Activated T-cell treated with anti-CD3 and anti-CD28 coated beads, Interleukin-2, amount 50 U/mL, for 24 hours (primary cell): ENCODE data around the gene BBOX1.

Experiments
- DNase-seq: peaks from one replicate; pipeline ENCODE4 v3.0.0-alpha.2; 2020
- H3K27ac Mint-ChIP-seq: 2 replicates; pipeline ENCODE4 v1.8.0; 2020; ENCODE audit warnings: mild to moderate bottlenecking, mixed read lengths
- H3K27me3 Mint-ChIP-seq: 2 replicates; pipeline ENCODE4 v1.8.0; 2020; ENCODE audit warnings: mixed read lengths
- H3K36me3 Mint-ChIP-seq: 2 replicates; pipeline ENCODE4 v1.8.0; 2020; ENCODE audit warnings: low read depth, mixed read lengths
- H3K4me1 Mint-ChIP-seq: 2 replicates; pipeline ENCODE4 v1.8.0; 2020; ENCODE audit warnings: low read depth, mixed read lengths
- H3K4me3 Mint-ChIP-seq: 2 replicates; pipeline ENCODE4 v1.8.0; 2020; ENCODE audit warnings: mild to moderate bottlenecking, moderate library complexity, mixed read lengths
- H3K9me3 Mint-ChIP-seq: 2 replicates; pipeline ENCODE4 v1.8.0; 2020; ENCODE audit warnings: mixed read lengths

Gene BBOX1

DNA sequence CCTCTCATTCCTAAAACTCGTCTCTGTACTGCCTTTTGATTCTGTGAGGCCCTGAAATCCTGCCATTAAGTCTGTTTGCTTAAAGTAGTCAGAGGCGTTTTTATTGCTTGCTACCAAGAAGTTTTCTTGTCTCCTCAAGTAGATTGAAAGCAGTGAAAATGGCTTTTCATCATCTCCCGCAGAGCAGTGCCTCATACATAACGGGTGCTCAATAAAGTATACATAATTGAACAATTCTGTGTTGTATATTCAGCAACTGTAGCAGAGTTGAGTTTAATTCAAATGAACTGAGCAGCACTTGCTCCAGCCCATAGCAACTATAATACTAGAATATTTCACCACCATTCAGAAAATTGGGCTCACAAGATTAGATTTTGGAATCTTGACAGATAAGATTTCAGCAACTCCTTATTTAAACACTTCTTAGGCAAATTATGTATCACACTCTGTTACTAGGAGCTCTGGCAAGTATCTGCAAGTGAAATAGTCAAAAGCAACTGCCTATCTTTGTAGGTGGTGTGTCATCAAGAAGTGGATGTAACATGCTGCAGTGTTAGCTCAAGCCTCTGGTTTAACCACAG is 26.7 kb upstream of the BBOX1 start:
- Mint-ChIP-seq H3K27ac (no peak overlapping the region), H3K36me3 (no peaks in the 10 kb centered on the region), H3K4me3 (no peak overlapping the region), H3K27me3 (no peaks in the 10 kb centered on the region), H3K9me3 (no peaks in the 10 kb centered on the region), H3K4me1 (no peaks in the 10 kb centered on the region)
- DNase-seq, result no peak

DNA sequence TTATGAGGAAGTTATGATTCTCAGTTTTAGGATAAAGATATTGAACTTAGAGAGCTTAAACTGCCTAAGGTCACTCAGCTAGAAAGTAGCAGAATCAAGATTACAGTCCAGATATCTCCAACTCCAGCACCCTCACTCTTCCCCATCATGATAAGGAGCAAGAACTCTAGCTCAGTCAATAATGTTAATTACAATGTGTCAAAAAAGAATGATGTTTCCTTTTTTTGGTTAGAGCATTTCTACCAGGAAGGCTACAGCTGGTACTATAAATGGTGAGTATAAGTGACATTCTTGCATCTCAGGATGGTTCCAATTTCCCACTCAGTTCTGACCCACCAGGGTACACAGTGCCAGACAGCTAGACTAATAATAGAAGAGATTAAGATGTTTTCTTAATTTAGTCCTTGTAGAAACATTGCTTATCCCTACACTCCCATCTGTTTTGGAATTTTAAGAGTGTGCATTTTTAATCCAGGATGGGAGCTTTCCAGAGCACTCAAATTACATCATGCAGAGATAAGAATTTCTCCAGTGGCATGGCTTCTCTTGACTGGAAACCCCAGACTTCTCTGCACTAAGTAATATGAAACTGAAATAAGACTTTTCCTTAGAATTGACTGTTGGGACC is 21.6 kb upstream of the BBOX1 start:
- no peak overlapping the region for H3K4me3 Mint-ChIP-seq
- H3K4me1 Mint-ChIP-seq, result no peaks in the 10 kb centered on the region
- no peak overlapping the region for H3K27ac Mint-ChIP-seq
- H3K9me3 Mint-ChIP-seq, result no peaks in the 10 kb centered on the region
- DNase-seq, result no peak
- no peaks in the 10 kb centered on the region for H3K36me3 Mint-ChIP-seq
- H3K27me3 Mint-ChIP-seq, result no peaks in the 10 kb centered on the region

DNA sequence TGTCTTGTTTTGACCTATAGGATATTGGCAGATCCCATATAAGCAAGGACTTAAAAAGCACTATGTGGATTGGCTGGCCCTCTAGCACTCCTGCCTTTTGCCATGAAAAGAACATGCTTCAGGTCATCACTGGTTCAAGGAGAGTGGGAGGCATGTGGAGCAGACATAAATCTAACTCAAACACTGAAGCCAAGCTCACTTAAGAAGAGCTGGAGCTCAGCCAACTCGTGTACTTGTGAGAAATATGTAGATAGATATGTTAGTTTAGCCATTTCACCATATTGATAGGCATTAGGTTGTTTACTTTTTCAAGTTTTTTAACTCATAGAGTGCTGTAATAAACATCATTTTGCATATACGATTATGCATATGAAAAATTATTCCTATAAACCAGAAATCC is 19.9 kb upstream of the BBOX1 start:
- Mint-ChIP-seq H3K27me3 (no peaks in the 10 kb centered on the region), H3K4me1 (no peaks in the 10 kb centered on the region), H3K9me3 (no peaks in the 10 kb centered on the region), H3K4me3 (no peak overlapping the region), H3K27ac (no peak overlapping the region), H3K36me3 (no peaks in the 10 kb centered on the region)
- DNase-seq, result no peak

DNA sequence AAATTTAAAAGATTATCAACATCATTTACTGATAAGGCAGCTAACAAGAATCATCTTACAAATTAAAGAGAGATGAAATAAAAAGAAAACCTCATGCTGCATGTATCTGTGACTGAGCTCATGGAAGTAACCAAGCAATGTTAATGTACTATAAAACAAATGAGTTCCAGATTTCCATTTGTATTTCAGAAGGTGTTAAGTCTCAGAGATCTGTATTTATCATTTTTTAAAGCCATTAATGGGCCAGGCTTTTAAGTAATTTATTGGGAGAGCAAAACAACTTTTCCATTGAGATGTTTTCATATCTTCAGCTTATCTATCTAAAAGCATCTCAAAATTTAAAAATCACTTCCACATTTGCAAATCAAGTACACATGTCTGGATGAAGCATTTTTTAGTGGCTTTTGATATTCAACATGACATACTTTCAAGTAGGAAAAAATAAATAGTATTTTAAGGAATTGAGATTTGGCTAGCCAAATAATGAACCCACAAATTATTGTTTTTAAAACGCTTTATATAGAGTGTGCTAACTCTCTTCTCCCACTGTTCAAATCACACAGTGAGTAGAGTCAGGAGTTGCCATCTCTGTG is 17.9 kb upstream of the BBOX1 start:
- Mint-ChIP-seq H3K27me3 (no peaks in the 10 kb centered on the region), H3K9me3 (peaks cover 7% of the 10 kb centered on the region), H3K4me1 (no peaks in the 10 kb centered on the region), H3K27ac (no peak overlapping the region), H3K4me3 (no peak overlapping the region), H3K36me3 (no peaks in the 10 kb centered on the region)
- no peak for DNase-seq

DNA sequence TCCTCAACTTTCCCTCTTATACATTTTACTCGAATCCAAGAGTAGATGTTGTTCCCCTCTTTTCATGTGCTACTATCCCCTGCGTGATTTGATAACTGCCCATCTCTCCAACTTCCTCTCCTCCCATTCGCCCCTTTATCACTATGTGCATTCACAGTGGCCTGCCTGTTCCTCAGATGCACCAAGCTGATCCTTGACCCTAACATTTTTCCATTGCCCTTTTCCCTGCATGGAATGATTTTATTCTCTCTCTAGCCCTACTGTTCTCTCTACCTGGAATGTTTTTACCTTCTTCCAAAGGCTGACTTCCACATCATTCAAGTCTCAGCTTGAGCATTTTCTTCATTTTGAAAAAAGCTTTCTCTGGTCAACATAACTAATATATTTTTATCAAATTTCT is 15.8 kb upstream of the BBOX1 start:
- Mint-ChIP-seq H3K27ac (no peak overlapping the region), H3K36me3 (no peaks in the 10 kb centered on the region), H3K4me3 (no peak overlapping the region), H3K4me1 (no peaks in the 10 kb centered on the region), H3K9me3 (peaks cover 7% of the 10 kb centered on the region), H3K27me3 (no peaks in the 10 kb centered on the region)
- no peak for DNase-seq

DNA sequence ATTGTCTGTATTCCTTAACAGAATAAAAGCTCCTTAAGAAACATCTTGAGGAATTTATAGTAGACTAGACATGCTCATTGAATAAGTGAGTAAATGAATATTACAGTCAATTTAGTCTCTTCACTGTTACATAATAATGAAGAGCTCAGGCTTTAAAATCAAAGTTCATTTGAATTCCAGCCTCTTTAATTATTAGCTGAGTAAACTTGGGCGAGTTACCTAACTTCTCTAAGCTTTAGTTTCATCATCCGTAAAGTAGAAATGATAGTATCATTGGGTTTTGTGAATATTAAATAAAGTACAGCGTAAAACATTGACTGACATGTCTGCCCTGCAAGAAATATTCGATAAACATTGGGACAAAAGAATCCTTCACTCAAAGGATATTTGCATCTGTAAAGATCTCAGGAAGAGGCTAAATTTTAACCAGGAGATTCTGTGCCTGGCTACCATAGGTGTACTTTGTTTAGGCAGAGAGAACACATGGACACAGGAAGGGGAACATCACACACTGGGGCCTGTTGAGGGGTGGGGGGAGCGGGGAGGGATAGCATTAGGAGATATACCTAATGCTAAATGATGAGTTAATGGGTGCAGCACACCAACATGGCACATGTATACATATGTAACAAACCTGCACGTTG is 15.2 kb upstream of the BBOX1 start:
- Mint-ChIP-seq H3K36me3 (no peaks in the 10 kb centered on the region), H3K27ac (no peak overlapping the region), H3K9me3 (peaks cover 7% of the 10 kb centered on the region), H3K4me1 (no peaks in the 10 kb centered on the region), H3K27me3 (no peaks in the 10 kb centered on the region), H3K4me3 (no peak overlapping the region)
- no peak for DNase-seq

DNA sequence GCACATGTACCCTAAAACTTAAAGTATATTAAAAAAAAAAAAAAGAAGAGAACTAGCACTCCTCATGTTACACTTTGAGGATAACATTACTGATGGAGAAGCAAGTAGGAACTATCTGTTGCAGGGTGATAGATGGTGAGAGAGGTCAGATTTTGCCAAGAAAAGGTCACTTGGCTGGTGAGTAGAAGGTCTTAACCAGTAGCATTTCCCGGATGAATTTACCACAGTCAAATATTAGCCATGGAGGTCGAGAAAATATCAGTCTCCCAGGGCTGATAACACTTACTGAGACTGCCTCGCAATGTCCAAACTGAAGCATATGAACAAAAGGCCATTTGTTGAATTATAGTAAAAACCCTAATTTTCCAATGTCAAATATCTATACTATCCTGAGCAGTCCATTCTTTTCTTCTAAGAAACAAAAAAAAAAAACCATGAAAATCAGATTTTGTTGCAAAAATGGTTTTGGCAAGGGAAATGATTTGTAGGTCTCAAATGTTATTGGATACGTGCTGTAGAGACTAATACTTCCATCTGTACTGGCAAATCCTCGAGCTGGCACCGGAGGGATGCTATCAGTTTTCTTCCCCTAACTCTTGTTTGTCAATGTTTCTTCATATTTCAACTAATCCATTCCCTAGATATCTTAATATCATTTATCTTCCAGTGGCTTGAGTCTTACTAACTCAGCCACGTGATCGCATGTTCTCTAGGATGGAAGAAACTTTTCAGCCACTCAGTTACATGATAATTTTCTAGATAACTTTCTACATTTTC is 14.5 kb upstream of the BBOX1 start:
- H3K9me3 Mint-ChIP-seq, result peaks cover 7% of the 10 kb centered on the region
- no peaks in the 10 kb centered on the region for H3K36me3 Mint-ChIP-seq
- H3K27me3 Mint-ChIP-seq, result no peaks in the 10 kb centered on the region
- no peaks in the 10 kb centered on the region for H3K4me1 Mint-ChIP-seq
- no peak for DNase-seq
- H3K27ac Mint-ChIP-seq, result no peak overlapping the region
- H3K4me3 Mint-ChIP-seq, result no peak overlapping the region

DNA sequence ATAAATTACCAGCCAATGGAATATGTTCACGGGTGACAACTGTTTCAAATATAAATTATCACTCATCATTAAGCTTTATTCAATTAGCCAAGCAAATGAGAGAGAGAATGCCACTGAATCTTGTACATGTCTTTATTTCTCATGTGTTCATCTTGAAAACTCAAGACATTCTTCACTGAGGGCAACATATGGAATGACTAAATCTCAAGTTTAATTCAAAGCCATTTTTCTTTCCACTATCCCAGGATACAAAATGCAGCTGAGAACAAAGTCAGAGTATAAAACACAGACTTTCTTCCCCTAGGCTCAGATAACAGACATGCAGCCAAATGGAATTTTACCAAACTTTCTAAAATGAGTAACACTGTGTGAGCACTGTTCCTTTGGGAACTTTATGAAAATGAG is 12.1 kb upstream of the BBOX1 start:
- Mint-ChIP-seq H3K27ac (no peak overlapping the region), H3K4me1 (no peaks in the 10 kb centered on the region), H3K27me3 (no peaks in the 10 kb centered on the region), H3K36me3 (no peaks in the 10 kb centered on the region), H3K4me3 (no peak overlapping the region), H3K9me3 (peaks cover 7% of the 10 kb centered on the region)
- no peak for DNase-seq

DNA sequence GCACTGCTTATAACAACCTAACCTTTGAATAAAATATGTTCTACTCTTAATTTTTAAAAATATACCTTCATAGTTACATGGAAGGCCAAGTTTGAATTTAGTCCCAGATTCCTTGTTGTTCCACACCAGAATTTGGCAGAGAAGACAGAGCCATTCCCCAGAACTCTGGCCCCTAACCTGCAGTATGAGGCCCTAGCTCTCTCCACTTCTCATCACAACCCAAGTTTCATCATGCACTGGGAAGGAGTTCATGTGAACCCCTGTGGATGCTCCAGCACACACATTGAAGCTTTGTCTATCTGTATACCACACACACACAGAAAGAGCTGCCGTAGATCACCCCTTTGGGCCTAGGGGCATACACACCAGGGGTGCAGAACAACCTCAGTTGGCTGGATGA is 10.6 kb upstream of the BBOX1 start:
- H3K9me3 Mint-ChIP-seq, result peaks cover 19% of the 10 kb centered on the region
- no peaks in the 10 kb centered on the region for H3K27me3 Mint-ChIP-seq
- H3K4me1 Mint-ChIP-seq, result no peaks in the 10 kb centered on the region
- no peak overlapping the region for H3K27ac Mint-ChIP-seq
- H3K4me3 Mint-ChIP-seq, result no peak overlapping the region
- DNase-seq, result no peak
- H3K36me3 Mint-ChIP-seq, result no peaks in the 10 kb centered on the region

DNA sequence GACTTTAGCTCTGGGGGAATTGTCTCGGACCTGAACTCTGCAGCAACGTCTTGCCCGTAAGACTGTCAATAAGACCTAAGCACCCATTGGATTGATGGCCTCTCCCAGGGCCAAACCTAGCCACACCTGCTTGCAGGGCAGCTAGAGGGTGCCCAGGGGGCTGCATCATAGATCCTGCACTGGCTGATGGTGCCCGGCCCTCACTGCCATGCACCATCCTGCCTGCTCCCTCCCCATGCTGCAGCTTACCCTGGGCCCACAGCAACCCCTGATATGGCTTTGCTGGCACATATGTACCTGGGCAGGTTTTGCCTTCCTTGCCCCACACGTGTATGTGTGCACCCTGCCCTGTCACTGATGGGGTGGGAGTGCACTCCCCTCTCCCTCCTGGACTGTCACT is 8.9 kb upstream of the BBOX1 start:
- no peaks in the 10 kb centered on the region for H3K27me3 Mint-ChIP-seq
- H3K4me1 Mint-ChIP-seq, result no peaks in the 10 kb centered on the region
- no peak overlapping the region for H3K4me3 Mint-ChIP-seq
- no peak overlapping the region for H3K27ac Mint-ChIP-seq
- H3K9me3 Mint-ChIP-seq, result peaks cover 20% of the 10 kb centered on the region
- no peaks in the 10 kb centered on the region for H3K36me3 Mint-ChIP-seq
- DNase-seq, result no peak

DNA sequence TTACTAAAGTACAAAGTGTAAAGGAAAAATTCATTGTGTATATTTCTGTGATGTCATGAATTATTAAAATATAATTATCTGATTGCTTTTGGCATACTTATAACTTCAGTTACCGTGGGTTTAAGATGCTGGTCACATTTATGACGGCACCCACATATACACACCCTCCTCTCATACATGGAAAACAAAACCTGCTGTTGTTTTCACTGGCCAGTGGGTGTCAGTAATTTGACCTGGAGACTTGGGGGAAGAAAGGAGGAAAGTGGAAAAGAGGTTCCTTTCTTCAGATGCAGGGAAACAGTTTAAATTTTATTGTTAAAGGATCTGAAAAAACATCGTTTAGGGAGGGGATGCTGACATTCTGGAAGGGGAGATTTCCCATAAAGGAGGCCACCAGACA is 742 bp upstream of the BBOX1 start:
- H3K4me1 Mint-ChIP-seq, result no peaks in the 10 kb centered on the region

DNA sequence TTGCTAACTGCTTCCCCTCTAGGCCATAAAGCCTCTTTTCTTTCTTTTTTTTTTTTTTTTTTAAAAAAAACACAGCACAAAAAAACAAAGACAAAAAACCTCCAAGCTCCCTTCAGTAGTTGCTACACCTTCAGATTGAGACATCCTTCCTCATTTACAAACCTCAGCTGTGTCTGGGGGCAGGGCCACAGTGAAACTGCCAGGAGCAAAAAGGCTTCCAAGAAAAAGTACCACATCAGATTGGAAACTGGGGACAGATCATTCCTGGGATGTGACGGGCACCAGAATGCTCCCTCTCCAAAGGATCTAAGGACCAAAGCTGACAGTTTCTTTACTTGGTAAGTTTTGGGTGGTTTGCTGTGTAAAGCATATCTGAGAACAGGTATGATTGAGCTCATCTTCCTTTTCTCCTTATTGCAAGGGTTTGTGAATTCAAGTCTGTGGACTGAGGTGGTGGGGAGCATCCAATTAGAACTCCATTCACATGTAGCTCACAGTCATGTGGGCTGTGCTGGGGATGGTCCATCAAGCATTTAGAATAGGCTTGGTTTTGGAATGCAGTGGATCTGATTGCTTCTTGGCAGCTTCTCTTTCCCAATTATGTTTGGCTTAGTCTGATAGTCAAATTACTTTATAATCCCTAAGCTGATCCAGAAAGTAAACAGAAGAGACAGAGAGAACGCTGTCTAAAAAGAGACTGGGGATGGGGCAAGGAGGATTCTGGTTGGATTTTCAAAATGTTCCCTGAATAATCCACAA is 705 bp downstream of the BBOX1 start:
- no peak overlapping the region for H3K4me3 Mint-ChIP-seq
- H3K9me3 Mint-ChIP-seq, result peaks cover 7% of the 10 kb centered on the region
- no peaks in the 10 kb centered on the region for H3K4me1 Mint-ChIP-seq
- no peaks in the 10 kb centered on the region for H3K27me3 Mint-ChIP-seq
- H3K27ac Mint-ChIP-seq, result no peak overlapping the region
- no peak for DNase-seq
- H3K36me3 Mint-ChIP-seq, result no peaks in the 10 kb centered on the region

More for the DNA sequence above, 742 bp upstream of the BBOX1 start:
- H3K27ac Mint-ChIP-seq, result no peak overlapping the region
- H3K36me3 Mint-ChIP-seq, result no peaks in the 10 kb centered on the region
- no peaks in the 10 kb centered on the region for H3K27me3 Mint-ChIP-seq
- DNase-seq, result no peak
- H3K9me3 Mint-ChIP-seq, result peaks cover 9% of the 10 kb centered on the region
- H3K4me3 Mint-ChIP-seq, result no peak overlapping the region

DNA sequence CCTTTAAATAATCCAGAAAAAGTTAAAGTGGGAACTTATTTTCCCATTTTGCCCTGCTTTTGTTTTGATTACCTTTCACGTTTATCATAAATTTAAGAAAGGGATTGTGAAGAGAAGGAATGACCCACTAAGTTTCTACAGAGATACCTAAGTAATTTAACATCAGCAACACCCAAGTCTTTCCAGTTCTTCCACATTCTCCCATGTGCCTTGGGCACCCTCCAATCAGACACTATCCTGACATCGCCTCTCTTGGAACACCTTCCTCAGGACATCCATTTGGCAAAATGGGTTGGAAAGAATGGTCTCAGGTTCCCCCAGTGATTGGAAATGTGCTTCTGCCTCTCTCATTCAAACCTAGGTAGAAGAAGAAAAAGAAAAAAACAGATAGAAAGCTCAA is 6.3 kb downstream of the BBOX1 start:
- H3K27ac Mint-ChIP-seq, result no peak overlapping the region
- DNase-seq, result no peak
- no peaks in the 10 kb centered on the region for H3K36me3 Mint-ChIP-seq
- H3K27me3 Mint-ChIP-seq, result no peaks in the 10 kb centered on the region
- H3K9me3 Mint-ChIP-seq, result peaks cover 10% of the 10 kb centered on the region
- no peaks in the 10 kb centered on the region for H3K4me1 Mint-ChIP-seq
- no peak overlapping the region for H3K4me3 Mint-ChIP-seq

DNA sequence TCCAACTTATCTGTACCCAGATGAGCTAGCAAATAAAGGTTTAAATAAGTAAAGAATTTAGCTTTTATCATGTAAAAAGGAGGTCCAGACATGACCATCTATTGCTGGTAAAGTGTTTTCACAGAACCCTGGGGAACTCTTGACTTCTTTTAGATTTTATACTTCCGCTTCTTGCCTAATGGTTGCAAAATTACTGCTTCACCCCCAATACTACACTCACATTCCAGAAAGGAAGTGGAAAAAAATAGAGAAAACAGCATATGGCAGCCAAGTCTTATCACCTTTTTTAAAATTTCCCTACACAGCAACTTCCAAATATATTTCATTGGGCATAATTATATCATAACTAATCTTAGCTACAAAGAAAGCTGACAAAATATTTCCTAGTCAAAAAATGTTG is 12.1 kb downstream of the BBOX1 start:
- H3K9me3 Mint-ChIP-seq, result peaks cover 11% of the 10 kb centered on the region

More for the DNA sequence above, 12.1 kb downstream of the BBOX1 start:
- H3K4me1 Mint-ChIP-seq, result no peaks in the 10 kb centered on the region
- H3K36me3 Mint-ChIP-seq, result no peaks in the 10 kb centered on the region
- H3K27ac Mint-ChIP-seq, result no peak overlapping the region
- H3K27me3 Mint-ChIP-seq, result no peaks in the 10 kb centered on the region
- DNase-seq, result no peak
- H3K4me3 Mint-ChIP-seq, result no peak overlapping the region
